NCI-H748 (cell line): Measurements from ENCODE around the gene GCNT1.
A peak's percentile ranks its signal among the peaks of the same experiment; 100 is the strongest.
"Not testable (repeated sequence)": the region's sequence is repeated elsewhere in the genome, so short reads cannot be mapped to it uniquely, and the experiment has no call there.

Experiments used
- DNase-seq: peaks from one replicate; lab custom pipeline; 2025; ENCODE audit not compliant: unreplicated experiment; lab: John Stamatoyannopoulos, UW

Gene GCNT1

DNA sequence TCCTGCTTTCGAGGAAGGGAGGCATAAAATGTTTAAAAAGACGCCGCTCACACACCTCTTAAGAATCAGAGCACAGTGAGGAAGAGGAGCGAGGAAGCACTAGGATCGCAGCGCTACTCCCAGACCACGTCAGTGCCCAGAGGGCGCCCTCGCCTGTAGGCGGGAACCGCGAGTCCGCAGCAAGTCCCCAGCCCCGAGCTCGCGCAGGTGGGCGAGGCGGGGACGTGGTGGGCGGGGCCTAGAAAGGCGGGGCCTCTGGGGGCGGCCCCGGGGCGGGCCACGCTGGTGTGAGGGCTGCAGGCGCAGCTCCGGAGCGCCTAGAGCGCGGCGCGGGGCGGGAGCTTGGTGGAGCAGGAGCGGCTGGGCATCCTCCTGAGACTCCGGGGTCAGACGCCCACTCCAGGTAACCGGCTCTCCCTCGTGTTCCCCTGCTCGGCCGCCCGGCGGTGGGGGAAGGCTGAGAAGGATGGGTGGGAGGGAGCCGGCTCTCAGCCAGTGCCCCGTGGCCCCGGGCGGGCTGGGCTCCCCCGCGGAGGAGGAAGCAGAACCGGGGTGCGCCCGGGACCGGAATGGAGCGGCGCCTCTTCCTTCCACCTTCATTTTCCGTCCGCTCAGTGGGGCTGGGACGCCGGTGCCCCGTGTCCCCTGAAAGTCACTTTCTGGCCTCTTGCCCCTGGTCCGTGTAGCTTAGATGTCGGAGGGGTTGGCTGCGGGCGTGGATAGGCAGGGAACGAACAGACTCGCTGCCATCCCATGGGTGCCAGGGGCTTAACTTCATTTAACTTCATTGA, at the start of gene GCNT1:
GCNT1 (plus strand) TSS at position 280 of the 791 bp plus-strand sequence. CDS start 43,200 bp downstream, outside the sequence.
- DNase-seq = peak; percentile 96

DNA sequence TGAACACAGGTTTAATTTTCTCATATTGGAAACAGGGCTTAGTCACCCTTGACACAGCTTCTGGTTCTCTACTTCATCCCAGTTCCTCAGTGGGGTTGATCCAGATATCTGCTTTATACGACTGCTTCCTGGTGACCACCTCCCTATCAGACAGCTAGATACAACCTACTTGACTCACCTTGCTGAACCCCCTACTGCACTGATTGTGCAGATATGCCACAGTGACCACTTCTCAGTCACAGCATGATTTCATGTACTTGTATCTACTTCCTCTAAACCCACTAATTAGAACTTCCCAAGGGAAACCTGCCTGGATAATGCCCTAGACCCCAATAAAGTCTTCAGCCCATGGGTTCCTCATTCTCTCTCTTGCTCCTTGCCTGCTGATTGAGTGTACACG, 46.3 kb upstream of the GCNT1 start:
- DNase-seq = no peak

DNA sequence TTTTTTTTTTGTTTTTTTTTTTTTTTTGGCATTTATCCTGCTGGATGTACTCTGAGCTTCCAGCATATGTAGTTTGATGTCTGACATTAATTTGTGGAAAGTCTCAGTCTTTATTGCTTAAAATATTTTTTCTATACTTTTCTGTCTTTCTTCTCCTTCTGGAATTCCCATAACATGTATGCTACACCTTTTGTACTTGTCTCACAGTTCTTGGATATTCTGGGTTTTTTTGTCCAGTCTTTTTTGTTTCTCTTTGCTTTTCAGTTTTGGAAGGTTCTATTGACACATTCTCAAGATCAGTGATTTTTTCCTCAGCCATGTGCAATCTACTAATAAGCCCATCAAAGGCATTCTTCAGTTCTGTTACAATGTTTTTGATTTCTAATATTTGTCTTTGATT, 45.3 kb upstream of the GCNT1 start:
- no peak for DNase-seq

DNA sequence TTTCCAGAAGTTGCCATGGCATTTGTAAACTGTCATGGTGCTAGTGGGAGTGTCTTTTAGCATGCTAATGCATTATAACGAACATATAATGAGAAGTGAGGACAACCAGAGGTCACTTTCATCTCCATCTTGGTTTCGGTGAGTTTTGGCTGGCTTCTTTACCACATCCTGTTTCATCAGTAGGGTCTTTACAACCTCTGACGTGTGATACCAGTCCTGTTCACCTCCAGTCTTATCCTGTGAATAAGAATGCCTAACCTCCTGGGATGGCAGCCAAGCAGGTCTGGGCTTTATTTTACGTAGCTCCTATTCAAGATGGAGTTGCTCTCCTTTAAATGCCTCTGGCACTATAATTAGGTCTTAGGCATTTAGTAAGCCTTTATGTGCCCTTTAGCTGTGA, 44.3 kb upstream of the GCNT1 start:
- DNase-seq = no peak

DNA sequence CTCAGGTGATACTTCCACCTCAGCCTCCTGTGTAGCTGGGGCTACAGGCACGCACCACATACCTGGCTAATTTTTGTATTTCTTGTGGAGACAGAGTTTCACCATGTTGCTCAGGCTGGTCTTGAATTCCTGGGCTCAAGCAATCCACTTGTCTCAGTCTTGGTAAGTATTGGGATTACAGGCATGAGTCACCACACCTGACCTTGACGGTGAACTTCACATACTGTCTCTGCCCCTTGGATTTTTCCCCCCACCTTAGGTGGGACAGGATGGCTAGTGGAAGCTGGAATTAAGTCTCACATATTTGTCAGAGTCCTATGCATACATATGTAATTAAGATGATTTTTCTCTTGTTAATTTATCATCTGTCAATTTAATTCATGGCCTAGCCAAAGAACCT, 43.8 kb upstream of the GCNT1 start:
- DNase-seq = no peak

DNA sequence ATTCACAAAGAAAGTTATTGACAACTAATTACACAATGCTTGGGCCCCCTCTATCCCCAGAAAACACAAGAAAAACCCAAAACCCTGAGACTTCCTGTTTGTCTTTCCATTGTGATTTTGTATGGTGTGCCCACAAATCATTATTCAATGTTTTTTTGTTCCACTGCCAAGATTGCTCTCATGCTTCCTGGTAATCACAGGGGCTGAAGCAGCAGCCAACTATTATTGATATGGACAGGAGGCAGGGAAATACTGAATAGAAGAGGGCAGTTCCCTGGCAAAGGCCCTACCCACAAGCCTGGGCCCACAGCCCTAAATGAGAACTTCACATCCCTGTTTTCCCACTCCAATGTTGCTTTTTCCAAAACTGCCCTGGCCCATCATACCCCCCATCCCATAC, 43.3 kb upstream of the GCNT1 start:
- peak; percentile 91 for DNase-seq

DNA sequence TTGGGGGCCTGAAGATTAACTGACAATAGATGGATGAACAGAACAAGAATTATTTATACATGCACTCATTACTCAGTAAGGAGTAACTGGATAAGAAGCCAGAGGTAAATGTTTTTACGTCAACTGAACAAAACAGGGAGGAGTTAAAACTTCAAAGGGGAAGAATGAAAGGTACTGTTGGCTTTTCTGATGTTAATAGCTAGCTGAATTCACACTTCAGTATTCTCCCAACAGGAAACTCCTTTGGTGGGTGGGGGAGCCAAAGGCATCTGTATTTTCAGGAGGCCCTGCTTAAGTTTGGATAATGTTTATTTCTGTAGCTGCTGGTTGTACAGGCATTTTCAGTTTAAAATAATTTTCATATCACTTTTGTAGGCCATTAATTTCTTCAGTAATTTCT, 41.6 kb upstream of the GCNT1 start:
- DNase-seq = no peak

DNA sequence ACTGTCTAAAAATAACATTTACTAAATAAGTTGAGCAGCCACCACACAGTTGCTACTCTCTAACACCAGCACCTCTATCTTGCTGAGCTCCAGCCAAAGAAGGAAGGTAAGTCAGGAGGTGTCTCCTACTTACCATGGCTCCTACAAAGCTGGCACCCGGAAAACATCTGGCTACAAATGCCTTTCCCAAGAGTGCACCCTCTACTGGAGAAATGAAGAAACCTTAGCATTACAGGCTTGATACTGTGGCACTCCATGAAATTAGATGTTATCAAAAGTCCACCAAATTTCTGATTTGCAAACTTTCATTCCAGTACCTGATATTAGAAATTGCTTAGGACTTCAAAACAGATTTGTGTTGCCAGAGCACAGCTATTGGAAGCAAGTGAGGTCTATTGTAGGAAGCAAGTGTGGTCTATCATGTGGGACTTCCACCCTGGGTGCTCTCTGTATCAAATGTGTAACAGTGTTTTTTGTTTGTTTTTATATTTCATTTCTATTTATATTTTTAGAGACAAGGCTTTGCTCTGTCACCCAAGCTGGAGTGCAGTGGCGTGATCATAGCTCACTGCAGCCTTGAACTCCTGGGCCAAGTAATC, 39.1 kb upstream of the GCNT1 start:
- DNase-seq = peak; percentile 35

DNA sequence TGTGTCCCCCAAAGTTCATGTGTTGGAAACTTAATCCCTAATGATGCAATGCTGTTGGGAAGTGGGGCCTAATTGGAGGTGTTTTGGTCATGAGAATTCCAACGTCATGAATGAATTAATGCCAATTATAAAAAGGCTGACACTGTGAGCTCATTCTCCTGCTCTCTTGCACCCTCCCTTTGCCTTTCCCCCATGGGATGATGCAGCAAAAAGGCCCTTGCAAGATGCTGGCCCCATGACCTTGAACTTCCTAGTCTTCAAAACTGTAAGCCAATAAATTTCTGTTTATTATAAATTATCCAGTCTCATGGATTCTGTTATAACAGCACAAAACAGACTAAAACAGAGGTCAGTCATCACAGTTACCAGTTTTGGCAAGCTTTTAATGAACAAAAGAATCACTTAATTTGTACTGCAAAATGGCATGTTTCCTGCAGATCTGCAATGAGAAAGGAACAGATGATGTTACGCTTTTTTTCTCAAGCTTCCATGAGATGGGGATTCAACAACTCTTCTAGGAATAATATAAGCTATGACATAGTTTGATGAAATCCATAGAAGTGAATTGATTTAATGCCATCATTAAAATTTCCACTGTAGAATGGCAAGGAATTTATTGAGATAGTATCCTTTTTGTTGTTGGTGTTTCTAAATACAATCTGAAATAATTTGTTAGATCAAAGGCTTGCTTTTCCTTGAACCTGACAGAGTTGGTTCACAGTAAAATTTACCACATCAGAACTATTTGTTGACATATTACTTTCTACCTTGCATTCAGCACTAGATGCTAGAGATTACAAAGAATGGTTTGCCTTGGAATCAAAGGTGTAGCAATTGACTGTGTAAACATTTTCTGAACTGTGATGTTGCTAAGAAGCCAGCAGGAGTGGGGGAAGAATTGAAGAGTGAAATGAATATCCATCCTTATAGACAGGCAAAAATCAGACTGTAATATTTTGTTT, 35.5 kb upstream of the GCNT1 start:
- peak; percentile 13 for DNase-seq

DNA sequence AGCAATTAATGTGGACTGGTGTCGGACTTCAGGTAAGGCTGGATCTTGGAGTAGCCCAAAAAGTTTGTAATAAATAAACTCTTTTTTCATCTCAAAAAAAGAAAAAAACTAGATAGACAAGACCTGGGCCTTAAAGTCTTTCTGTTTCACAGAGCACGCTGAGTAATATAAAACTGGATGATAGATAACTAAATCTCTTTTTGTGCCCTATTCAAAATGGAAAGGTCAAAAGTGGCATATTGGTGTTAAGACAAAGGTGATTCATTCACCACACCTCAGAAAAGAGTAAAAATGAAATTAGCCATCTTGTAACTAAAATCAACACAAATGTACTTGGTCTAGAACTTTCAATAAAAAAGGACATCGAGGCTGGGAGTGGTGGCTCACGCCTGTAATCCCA, 34.5 kb upstream of the GCNT1 start:
- DNase-seq = no peak

DNA sequence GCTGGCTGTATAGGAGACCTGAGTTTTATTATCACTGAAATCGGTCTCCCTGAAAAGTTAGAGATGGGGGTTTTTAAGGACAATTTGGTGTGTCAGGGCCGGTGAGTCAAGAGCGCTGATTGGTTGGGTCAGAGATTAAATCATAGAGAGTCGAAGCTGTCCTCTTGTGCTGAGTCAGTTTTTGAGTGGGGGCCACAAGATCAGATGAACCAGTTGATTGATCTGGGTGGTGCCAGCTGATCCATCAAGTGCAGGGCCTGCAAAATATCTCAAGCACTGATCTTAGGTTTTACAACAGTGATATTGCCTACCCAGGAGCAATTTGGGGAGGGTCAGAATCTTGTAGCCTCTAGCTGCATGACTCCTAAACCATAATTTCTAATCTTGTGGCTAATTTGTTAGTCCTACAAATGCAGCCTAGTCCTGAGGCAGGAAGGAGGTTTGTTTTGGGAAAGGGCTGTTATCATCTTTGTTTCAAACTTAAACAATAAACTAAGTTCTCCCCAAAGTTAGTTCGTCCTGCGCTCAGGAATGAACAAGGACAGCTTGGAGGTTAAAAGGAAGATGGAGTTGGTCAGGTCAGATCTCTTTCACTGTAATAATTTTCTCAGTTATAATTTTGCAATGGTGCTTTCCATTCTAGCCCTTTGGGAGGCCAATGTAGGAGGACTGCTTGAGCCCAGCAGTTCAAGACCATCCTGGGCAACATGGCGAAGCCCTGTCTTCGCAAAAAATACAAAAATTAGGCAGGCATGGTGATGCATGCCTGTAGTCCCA, 33.1 kb upstream of the GCNT1 start:
- no peak for DNase-seq

DNA sequence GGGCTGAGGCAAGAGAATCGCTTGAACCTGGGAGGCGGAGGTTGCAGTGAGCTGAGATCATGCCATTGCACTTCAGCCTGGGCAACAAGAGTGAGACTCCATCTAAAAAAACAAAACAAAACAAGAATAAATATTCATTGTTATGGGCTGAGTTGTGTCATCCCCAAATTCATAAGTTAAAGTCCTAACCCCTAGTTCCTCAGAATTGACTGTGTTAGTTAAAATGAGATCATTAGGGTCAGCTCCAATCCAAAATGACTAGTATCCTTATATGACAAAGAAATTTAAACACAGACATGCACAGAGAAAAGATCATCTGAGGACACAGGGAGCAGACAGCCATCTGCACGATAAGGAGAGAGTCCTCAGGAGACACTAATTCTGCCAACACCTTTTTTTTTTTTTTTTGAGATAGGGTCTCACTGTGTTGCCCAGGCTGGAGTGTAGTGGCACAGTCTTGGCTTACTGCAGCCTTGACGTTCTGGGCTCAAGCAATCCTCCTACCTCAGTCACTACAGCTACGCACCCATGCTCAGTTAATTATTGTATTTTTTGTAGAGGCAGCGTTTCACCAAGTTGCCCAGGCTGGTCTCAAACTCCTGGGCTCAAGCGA, 32.1 kb upstream of the GCNT1 start:
- no peak for DNase-seq

DNA sequence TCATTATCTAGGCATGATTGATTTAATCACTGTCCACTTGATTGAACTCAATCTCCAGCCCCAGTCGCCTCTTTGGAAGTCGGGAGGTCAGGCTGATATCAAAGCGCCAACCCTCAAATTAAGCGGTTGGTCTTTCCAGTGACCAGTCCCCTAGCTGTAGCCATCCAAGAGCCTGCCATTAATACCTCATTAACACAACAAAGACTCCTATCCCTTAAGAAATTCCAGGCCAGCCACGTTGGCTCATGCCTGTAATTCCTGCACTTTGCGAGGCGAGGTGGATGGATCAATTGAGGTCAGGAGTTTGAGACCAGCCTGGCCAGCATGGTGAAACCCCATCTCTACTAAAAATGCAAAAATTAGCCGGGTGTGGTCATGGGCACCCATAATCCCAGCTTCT, 27.4 kb upstream of the GCNT1 start:
- no peak for DNase-seq

DNA sequence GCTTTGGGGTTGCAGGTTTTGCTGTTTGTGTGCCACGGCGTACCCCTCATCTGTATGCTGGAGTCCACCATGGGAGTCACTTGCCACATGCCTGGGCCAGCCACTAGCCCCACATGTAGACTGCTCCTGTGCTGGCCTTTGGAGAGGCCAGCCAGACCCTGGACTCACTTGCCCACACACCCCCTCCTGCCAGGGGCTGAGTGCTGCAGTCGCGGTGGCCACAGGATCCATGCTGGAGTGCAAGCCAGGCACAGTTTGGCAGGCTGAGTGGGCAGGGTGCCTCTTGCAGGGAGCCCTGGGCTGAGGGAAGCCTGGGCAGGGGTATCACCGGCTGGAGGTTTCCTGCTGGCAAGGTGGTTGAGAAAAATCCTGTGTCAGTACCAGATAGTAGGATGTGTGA, 25.6 kb upstream of the GCNT1 start:
- DNase-seq = no peak

DNA sequence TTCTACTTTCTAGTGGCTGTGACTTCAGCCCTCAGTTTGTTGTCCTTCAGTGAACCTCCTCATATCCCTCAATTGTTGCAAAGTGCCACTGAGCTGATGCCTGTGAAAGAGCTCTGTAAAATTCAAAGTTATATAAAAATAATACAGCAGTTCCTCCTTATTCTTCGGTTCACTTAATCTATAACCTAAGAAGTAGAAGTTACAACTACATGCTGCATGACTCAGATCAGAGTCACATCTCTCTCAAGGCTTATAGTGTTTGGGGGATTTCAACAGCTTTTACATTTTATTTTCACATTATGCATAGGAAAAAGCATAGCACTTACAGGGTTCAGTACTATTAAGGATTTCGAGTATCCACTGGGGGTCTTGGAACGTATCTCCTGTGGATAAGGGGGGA, 25.1 kb upstream of the GCNT1 start:
- no peak for DNase-seq

DNA sequence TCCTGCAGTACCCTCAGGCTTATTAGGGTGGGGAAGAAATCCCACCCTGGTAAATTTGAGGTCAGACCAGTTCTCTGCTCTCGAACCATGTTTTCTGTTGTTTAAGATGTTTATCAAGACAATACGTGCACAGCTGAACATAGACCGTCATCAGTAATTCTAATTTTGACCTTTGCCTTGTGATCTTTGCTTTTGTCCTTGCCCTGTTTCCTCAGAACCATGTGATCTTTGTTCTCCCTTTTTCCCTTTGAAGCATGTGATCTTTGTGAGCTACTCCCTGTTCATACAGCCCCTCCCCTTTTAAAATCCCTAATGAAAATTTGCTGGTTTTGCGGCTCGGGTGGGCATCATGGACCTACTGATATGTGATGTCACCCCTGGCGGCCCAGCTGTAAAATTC, 24.1 kb upstream of the GCNT1 start:
- not testable (repeated sequence) for DNase-seq

DNA sequence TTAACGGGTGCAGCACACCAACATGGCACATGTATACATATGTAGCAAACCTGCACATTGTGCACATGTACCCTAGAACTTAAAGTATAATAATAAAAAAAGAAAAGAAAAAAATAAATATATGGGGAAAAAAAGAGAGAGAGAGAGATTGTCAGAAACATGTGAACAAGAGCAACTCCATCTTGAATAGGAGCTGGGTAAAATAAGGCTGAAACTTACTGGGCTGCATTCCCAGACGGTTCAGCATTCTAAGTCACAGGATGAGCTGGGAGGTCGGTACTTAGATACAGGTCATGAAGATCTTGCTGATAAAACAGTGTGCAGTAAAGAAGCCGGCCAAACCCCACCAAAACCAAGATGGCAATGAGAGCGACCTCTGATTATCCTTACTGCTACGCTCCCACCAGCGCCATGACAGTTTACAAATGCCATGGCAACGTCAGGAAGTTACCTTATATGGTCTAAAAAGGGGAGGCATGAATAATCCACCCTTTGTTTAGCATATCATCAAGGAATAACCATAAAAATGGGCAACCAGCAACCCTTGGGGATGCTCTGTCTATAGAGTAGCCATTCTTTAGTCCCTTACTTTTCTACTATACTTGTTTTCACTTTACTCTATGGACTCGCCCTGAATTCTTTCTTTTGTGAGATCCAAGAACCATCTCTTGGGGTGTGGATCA, 21.8 kb upstream of the GCNT1 start:
- not testable (repeated sequence) for DNase-seq

DNA sequence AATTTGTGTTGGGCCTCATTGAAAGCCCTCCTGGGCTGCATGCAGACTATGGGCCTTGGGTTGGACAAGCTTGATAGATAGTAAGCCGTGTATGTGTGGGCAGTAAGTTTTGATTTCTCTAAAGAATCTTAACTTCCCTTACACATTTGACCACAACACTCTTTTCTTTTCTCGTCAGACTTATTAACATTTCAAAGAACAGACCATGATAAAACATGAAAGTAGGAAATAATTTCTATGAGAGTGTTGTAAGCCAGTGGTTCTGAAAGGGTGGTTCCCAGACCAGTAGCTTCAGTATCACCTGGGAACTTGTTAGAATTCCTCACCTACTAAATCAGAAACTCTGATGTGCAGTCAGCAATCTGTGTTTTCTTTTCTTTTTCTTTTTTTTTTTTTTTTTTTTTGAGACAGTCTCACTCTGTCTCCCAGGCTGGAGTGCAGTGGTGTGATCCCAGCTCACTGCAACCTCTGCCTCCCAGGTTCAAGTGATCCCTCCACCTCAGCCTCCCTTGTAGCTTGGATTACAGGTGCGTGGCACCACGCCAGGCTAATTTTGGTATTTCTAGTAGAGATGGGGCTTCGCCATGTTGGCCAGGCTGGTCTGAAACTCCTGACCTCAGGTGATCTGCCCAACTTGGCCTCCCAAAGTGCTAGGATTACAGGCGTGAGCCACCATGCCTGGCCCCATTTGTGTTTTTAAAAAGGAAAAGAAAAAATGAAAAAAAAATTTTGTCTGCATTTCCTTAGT, 20.0 kb upstream of the GCNT1 start:
- DNase-seq = no peak
